GM18499 (cell line): ENCODE measurements around the gene ALG8.
"Not testable (repeated sequence)": the region's sequence is repeated elsewhere in the genome, so short reads cannot be mapped to it uniquely, and the experiment has no call there.

ENCODE experiments used
- ATAC-seq: cut with Tn5 transposase; IDR thresholded peaks from one replicate; pipeline ENCODE4 v1.9.1; 2021; ENCODE audit warnings: moderate number of reproducible peaks; ENCODE audit not compliant: insufficient read depth, unreplicated experiment

The ALG8 gene

GRCh38 chr11:78076733-78077403 is 62.6 kb downstream of the ALG8 start:
- no peak for ATAC-seq

- no peak for ATAC-seq
These were observed 64.7 kb downstream of the ALG8 start for GRCh38 chr11:78074756-78075155.

- ATAC-seq: no peak
These were observed 67.0 kb downstream of the ALG8 start for GRCh38 chr11:78072455-78072854.

GRCh38 chr11:78071717-78072116 is 67.7 kb downstream of the ALG8 start:
- no peak for ATAC-seq

- no peak for ATAC-seq
These were observed 68.8 kb downstream of the ALG8 start for GRCh38 chr11:78070621-78071020.

- no peak for ATAC-seq
These were observed 70.0 kb downstream of the ALG8 start for GRCh38 chr11:78069465-78069864.

- no peak for ATAC-seq
These were observed 71.7 kb downstream of the ALG8 start for GRCh38 chr11:78067704-78068103.

- no peak for ATAC-seq
These were observed 73.0 kb downstream of the ALG8 start for GRCh38 chr11:78066471-78066870.

GRCh38 chr11:78065203-78065602 is 74.2 kb downstream of the ALG8 start:
- no peak for ATAC-seq

- ATAC-seq: no peak
These were observed 75.8 kb downstream of the ALG8 start, which contains the start of gene THRSP for GRCh38 chr11:78063440-78064181. Gene THRSP, plus strand, starts transcription at chr11:78063861. Its CDS starts 21 bp downstream, at chr11:78063882.

GRCh38 chr11:78062671-78063070 is 76.8 kb downstream of the ALG8 start:
- no peak for ATAC-seq

- ATAC-seq: no peak
These were observed 77.5 kb downstream of the ALG8 start for GRCh38 chr11:78061921-78062311.

- ATAC-seq: no peak
These were observed 78.1 kb downstream of the ALG8 start for GRCh38 chr11:78061088-78061920.

GRCh38 chr11:78060533-78060932 is 78.9 kb downstream of the ALG8 start:
- ATAC-seq: no peak

GRCh38 chr11:78059749-78060328 is 79.6 kb downstream of the ALG8 start:
- ATAC-seq: not testable (repeated sequence)

- ATAC-seq: no peak
These were observed 81.9 kb downstream of the ALG8 start for GRCh38 chr11:78057462-78058055.

GRCh38 chr11:78056093-78056492 is 83.3 kb downstream of the ALG8 start:
- ATAC-seq: no peak

GRCh38 chr11:78054971-78055370 is 84.5 kb downstream of the ALG8 start:
- no peak for ATAC-seq

- no peak for ATAC-seq
These were observed 88.2 kb downstream of the ALG8 start for GRCh38 chr11:78050964-78051831.
